GM18867 (cell line): ENCODE data around the gene PHF8.

Experiments used
- ATAC-seq: cut with Tn5 transposase; IDR thresholded peaks from one replicate; pipeline ENCODE4 v1.9.1; 2021; ENCODE audit warnings: mild to moderate bottlenecking, moderate library complexity; ENCODE audit not compliant: unreplicated experiment

PHF8 gene

DNA sequence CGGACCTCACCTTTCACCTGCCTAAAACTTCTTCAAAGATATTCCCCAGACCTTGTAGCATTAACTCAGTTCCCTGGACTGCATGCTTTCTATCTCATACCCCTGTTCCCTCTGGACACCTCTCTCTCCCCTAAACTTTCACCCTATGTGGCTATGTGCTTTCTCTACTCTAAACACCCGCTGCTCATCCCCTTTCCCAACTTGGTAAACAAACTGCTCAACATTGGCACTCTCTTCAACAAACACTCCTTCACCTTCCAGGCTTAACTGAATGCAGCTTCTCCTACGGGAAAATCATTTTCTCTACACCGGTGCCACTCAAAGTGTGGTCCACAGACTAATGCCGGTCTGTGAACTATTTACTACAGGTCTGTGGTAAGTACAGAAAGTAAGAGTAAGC lies 19.9 kb downstream of the PHF8 start:
- ATAC-seq = no peak

DNA sequence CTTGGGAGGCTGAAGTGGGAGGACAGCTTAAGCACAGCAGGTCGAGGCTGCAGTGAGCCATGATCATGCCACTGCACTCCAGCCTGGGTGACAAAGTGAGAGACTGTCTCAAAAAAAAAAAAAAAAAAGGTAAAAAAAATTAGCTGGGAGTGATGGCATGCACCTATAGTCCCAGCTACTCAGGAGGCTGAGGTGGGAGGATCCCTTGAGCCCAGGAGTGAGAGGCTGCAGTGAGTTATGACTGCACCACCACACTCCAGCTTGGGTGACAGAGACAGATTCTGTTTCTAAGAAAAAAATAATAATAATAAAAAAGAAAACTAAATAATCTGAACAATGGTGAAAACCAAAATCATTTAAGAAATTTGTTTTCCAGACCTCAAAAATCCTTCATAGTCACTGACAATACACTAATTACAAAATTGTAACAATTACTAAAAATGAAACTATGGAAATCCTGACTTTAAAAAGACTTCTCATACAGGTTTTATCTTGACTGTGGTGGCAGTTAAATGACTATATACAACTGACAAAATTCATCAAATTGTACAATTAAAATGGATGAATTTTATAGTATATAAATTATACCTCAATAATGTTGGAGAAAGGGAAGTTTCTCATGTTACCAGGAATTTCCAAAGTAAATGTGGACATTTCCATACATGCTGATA lies 31.3 kb downstream of the PHF8 start:
- ATAC-seq = no peak

DNA sequence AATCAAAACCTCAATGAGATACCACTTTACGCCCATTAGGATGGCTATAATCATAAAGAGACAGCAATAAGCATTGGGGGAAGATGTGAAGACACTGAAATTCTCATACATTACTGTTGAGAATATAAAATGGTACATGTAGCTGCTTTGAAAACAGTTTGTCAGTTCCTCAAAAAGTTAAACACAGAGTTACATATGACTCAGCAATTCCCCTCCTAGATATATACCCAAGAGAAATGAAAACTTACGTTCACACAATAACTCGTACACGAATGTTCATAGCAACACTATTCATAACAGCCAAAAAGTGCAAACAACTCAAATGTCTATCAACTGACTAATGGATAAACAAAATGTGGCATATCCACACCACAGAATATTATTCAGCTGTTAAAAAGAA lies 36.6 kb downstream of the PHF8 start:
- no peak for ATAC-seq

DNA sequence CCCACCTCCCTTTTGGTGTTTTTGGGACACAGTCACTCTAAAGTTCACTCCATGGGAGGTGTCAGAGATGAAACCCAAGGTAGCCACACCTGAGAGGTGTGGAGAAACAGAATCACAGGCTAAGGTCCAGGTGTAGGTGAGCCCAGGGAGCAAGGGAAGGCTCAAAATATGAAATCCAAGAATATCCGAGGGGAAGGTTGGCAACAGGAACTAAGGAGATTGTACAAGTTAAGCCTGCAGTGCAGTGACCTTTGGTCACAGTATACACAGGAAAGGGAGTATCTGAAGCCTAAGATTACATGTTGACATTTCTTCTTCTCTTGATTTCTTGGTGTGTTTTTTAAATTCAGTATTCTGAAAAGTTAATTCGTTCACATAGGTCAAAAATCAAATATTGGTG lies 46.5 kb downstream of the PHF8 start:
- ATAC-seq = no peak

DNA sequence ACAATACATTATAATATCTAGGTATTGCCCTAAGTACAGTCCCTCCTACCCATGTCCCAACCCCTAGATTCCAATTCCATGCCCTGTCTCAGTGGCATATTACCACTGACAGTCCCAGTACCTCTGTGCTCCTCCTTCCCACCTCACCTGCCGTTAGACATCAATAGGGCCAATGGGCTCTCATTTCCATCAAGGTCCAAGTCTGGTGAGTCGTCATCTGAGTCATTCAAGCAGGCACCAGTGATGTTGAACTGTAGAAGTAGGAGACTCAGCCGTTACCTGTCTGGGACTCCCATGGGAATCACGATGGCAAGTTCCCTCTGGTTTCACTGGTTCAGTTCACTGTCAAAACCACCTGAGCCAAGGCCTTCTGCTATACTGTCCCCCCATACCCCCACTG lies 51.7 kb downstream of the PHF8 start:
- no peak for ATAC-seq

DNA sequence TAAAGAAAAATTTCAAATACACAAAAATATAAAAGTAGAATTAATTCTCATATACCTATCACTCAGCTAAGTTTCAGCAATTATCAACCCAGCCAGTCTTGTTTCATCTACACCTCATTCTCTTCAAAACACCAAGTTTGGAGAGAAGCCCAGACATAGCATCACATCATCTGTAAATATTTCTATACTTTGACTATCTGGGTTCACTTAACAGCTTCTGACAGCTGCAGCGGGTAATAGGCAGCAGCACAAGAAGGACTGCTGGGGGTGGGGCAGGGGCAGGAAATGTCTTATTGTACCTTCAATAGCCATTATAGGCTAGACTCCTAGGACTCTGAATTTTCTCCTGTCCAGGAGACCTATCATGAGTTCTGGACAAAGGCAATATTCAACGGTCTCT lies 54.1 kb downstream of the PHF8 start:
- no peak for ATAC-seq

DNA sequence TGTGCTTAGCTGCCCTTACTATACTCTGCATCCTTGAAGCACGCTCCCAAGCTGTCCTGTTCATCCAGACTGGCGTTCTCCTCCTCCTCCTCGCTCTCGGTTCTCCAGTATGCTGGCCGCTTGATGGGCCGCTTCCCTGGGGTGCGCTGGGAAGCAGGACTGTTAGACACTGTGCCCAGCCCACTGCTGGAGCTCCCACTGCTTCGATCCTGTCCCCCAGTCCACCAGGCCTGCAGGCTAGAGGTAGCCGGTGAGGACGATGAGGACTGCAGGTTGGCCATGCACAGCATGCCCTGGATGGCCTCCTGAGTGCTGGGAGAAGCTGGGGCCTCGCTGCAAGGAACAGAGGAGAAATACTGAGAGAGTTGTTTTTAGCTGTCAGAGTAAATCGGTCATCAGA lies 59.4 kb downstream of the PHF8 start:
- no peak for ATAC-seq

DNA sequence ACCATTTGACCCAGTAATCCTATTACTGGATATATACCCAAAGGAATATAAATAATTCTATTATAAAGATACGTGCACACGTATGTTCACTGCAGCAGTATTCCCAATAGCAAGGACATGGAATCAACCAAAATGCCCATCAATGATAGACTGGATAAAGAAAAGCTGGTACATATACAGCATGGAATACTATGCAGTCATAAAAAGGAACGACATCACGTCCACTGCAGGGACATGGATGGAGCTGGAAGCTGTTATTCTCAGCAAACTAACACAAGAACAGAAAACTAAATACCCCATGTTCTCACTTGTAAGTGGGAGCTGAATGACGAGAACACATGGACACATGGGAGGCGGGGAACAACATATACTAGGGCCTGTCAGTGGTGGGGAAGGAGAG lies 69.7 kb downstream of the PHF8 start:
- no peak for ATAC-seq

DNA sequence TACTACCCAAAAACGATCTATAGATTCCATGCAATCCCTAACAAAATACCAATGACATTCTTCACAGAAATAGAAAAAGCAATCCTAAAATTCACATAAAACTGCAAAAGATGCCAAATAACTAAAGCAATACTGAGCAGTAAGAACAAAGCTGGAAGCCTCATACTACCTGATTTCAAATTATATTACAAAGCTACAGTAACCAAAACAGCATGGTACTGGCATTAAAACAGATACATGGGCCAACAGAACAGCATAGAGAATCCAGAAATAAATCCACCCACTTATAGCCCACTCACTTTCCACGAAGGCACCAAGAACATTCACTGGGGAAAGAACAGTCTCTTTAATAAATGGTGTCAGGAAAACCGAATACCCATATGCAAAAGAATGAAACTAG lies 74.7 kb downstream of the PHF8 start:
- no peak for ATAC-seq

DNA sequence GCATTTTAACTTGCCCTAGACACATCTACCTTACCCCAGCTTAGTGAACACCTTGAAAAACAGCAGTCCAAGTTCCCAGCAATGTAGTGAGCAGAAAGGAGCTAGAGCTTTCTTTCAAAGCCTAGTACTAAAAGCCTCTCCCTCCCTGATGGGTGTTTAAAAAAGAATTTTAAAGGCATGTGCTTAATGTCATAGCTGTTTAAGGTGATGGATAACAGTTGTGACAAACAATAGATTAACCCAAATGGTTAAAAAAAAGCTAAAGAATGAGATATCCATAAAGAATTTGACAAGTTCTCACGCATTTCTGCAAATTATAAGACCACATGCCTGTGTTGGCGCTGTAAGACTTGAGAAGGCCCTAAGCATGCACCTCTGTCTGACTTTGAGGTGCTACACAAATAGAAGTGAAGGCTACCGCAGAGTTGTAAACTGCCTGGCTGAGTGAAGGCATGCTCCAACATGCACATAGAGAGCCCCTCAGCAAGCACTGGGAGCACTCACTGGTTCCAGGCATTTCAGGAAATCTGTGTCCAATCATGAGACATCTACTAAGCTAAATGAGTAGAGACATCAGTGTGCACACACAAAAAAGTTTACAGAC lies 94.0 kb downstream of the PHF8 start:
- no peak for ATAC-seq

DNA sequence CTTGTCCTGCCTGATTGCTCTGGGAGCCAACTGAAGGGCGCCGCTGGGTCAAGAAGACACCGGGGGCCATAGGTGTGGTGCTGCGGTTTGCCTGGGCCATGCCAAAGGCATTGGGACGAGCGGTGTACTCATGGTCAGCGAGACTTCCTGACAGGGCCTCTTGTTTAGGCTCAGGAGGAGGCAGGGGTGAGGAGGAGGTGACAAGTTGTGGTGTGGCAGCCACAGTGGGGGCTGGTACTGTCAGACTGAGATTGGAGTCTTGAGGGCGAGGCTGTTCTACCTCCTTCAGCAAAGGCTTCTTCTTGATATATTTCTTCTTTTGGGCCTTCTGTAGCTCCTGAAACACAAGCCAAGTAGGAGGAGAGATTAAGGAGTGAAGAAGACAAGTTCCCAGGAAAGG lies 104.1 kb downstream of the PHF8 start:
- ATAC-seq = no peak

DNA sequence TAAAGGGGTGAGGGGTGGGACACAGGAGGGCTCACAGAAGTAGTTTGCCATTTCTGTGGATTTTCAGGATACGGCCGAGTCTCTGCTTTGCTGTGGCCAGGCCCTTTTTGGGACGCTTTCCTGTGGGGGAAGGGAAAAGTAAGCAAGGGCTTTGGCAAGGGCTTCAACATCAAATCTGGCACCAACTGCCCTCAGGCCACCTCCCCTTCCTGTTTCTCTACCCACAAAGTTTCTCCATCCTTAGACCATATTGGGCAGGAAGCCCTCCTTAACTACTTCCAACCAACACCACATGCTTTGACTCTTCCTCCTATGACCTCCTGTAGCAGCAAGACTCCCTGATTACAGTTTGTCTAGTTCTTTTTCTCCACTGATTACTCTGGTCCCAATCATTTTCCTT lies 105.1 kb downstream of the PHF8 start:
- no peak for ATAC-seq

DNA sequence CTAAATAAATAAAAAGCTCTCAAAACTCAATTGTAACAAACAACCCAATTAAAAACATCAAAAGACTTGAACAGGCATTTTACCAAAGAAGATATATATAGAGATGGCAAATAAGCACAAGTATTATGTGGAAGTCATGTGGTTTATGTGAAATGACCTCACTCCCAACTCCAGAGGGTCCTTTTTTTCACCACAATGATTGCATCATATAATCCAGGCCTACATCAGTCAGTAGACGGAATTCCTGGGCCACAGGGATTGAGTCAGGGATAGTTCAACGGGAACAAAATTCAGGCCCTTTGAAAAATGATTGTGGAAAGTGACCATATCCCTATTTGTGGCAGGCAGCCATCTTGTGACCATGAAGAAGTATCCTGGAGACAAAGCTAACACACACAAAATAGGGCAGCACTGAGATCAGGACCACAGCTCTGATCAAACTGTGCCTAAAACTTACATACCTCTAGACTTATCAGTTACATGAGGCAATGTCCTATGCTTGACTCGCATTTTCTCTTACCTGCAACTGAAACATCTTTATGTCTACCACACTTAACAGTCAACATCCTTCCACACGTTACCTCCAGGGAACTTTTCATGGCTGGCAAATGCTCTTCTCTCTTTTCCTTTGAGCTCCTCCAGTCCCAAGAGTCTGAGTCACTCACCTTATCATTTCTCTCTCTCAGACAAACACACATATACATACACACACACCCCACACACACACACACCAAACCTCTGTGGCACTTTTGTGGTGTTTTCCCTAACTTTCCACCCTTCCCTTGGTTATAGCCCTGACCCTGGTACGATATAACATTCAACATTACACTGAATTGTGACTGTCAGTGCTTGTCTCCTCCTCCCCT lies 113.5 kb downstream of the PHF8 start:
- no peak for ATAC-seq

DNA sequence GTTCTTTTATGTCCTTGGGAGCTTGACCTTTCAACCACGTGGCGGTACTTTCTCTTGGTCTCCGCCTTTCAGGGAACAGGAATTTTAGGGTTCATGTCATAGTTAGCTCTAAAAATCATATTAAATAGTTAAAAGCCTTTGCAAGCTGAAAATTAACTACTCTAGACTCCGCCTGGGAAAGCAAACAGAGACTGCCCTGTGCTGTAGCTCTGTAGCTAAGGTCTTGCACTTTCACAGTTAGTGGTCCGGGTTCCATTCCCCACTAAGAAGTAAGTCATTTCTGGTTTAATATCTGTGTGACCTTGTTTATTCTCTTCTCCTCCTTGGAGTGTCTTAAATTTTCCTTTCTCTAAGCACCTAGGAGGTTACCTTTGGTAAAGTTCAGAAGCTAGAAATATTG lies 118.2 kb downstream of the PHF8 start:
- ATAC-seq = no peak

DNA sequence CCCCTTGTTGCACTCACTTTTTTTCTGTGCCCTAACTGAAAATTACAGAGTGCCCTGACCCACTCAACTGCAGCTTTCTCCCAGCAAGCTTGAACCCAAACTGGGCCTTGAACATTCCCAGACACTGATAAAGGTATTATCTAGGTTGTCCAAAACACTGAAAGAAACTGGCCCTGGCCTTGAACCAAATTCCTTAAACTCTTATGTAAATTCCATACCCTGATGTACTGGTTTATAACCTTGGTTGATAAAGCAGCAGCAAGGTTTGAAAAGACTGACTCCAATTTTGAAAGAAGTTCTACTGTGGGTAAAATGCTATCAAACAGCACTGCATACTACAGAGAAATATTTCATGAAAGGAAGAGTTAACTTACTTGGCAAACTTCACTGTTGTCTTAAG lies 125.6 kb downstream of the PHF8 start:
- no peak for ATAC-seq

DNA sequence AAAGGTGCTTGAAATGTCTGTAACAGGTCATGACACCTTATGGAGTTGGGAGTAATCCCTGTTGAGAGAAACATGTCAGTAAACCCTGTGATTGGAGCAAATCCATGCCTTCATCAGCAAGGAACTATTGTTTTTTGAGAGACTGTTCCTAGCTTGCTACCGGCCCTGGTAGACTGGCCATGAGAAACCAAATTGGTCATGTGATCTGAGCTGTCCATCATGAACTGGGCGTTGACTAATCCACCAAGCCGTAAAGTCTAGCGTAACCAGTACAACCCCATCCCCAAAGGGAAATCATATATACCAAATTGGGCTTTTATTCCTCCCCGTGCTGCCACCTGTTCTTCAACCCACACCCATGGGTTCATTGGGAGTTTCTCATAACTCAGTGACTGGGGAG lies 143.7 kb downstream of the PHF8 start:
- no peak for ATAC-seq

DNA sequence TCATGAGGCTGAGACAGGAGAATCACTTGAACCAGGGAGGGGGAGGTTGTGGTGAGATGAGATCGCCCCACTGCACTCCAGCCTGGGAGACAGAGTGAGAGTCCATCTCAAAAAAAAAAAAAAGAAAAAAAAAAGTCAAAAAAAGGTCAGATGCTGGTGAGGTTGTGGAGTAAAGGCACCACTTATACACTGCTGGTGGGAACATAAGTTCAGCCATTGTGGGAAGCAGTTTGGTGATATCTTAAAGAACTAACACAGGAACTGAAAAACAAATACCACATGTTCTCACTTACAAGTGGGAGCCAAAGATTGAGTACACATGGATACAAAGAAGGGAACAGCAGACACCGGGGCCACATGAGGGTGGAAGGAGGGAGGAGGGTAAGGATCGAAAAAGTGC lies 149.0 kb downstream of the PHF8 start:
- ATAC-seq = no peak
